A549 (cell line): Measurements from ENCODE around the gene FBXO15. TPM values are rescaled to one million over a fixed set of nuclear protein-coding genes. Genes with fewer than 3 reads are reported as not detected.

Source experiments
- ATAC-seq, 2 experiments: fragments of 200-7000 bp in 1 of 2; fragments of >200 bp in 1 of 2; cut with Nextera tagmentation in 1 of 2; cut with Tn5 transposase in 1 of 2; 3 replicates each; pipeline versions ENCODE4 v1.8.0 to v1.9.1; 2018 to 2020; ENCODE audit warnings: mild to moderate bottlenecking in 1 of 2, moderate library complexity in 1 of 2
- CTCF ChIA-PET: fragments of 300-600 bp; sonication (Branson Sonifier 250); formaldehyde crosslinking; extraction: SDS; loops from one replicate; lab custom pipeline; 2021; ENCODE audit warnings: antibody characterized with exemption, inconsistent platforms; lab: Yijun Ruan, JAX
- POLR2A ChIA-PET: fragments of 350-600 bp; formaldehyde crosslinking; extraction: SDS; loops from one replicate; lab custom pipeline; 2021; ENCODE audit warnings: antibody characterized with exemption, inconsistent platforms; lab: Yijun Ruan, JAX
- DNase-seq, 2 experiments: peaks; one replicate each; pipeline versions ENCODE4 v3.0.0 to v3.0.0-alpha.2; 2011 to 2016; ENCODE audit warnings: low read depth in 1 of 2, low spot score in 1 of 2
- FAIRE-seq: peaks from 2 replicates; lab custom pipeline; 2011; peaks lifted over from hg19 to GRCh38; lab: Jason Lieb, UNC
- H3K27ac ChIP-seq, 2 experiments: fragments of >200 bp; sonication (Bioruptor Twin); formaldehyde crosslinking; 3 replicates each; pipeline ENCODE4 v1.5.1; 2016 to 2017
- H3K4me1 ChIP-seq: fragments of >200 bp; sonication (Bioruptor Twin); formaldehyde crosslinking; 3 replicates; pipeline ENCODE4 v1.6.1; 2016
- H3K4me2 ChIP-seq: fragments of >200 bp; sonication (Bioruptor Twin); formaldehyde crosslinking; 3 replicates; pipeline ENCODE4 v1.6.1; 2016
- H3K4me3 ChIP-seq: fragments of >200 bp; sonication (Bioruptor Twin); formaldehyde crosslinking; 3 replicates; pipeline ENCODE4 v1.5.1; 2016
- H3K9me3 ChIP-seq: fragments of >200 bp; sonication (Bioruptor Twin); formaldehyde crosslinking; 3 replicates; pipeline ENCODE4 v1.6.1; 2016
- CHD2 ChIP-seq: fragments of 150-350 bp; IDR thresholded peaks from 2 replicates; pipeline ENCODE4 v1.6.1; 2014; ENCODE audit warnings: low read length; ENCODE audit not compliant: partially characterized antibody
- CTCF ChIP-seq: fragments of >200 bp; sonication (Bioruptor Twin); formaldehyde crosslinking; IDR thresholded peaks from 3 replicates; pipeline ENCODE4 v1.5.1; 2016
- EHMT2 ChIP-seq: fragments of 200-600 bp; sonication (generic); IDR thresholded peaks from 2 replicates; pipeline ENCODE4 v1.6.1; 2016; ENCODE audit warnings: antibody characterized with exemption, low read depth, mild to moderate bottlenecking, moderate library complexity
- GATA3 ChIP-seq: IDR thresholded peaks from 2 replicates; pipeline ENCODE4 v1.6.1; 2012; ENCODE audit warnings: borderline replicate concordance
- HOXB13 ChIP-seq: fragments of 250-450 bp; sonication (Bioruptor Pico); IDR thresholded peaks from 2 replicates; pipeline ENCODE4 v1.5.0; 2020; ENCODE audit warnings: low read depth, mild to moderate bottlenecking, moderate library complexity
- HOXB5 ChIP-seq: fragments of 250-450 bp; sonication (Bioruptor Pico); IDR thresholded peaks from 2 replicates; pipeline ENCODE4 v1.5.0; 2020; ENCODE audit warnings: mild to moderate bottlenecking, moderate library complexity
- JUNB ChIP-seq: fragments of >200 bp; sonication (Bioruptor Twin); formaldehyde crosslinking; IDR thresholded peaks from 2 replicates; pipeline ENCODE4 v1.6.1; 2016
- MYC ChIP-seq: IDR thresholded peaks from 2 replicates; pipeline ENCODE4 v1.6.1; 2012; ENCODE audit warnings: mild to moderate bottlenecking, inconsistent platforms, low read length, improper control_type of control experiment, borderline replicate concordance
- PHF8 ChIP-seq: fragments of 200-600 bp; sonication (generic); IDR thresholded peaks from 2 replicates; pipeline ENCODE4 v1.6.1; 2016; ENCODE audit warnings: low read depth, mild to moderate bottlenecking, antibody characterized with exemption, moderate library complexity, borderline replicate concordance
- POLR2A ChIP-seq: IDR thresholded peaks from 2 replicates; pipeline ENCODE4 v1.6.1; 2012; ENCODE audit warnings: mild to moderate bottlenecking, low read length
- POLR2AphosphoS2 ChIP-seq: conservative IDR thresholded peaks from 2 replicates; pipeline ENCODE4 v1.6.1; 2012; ENCODE audit warnings: low read length, improper control_type of control experiment, inconsistent platforms
- RCOR1 ChIP-seq: fragments of 150-350 bp; IDR thresholded peaks from 2 replicates; pipeline ENCODE4 v1.6.1; 2014; ENCODE audit warnings: antibody characterized with exemption, low read length, low read depth
- REST ChIP-seq: fragments of 200-600 bp; sonication (generic); IDR thresholded peaks from 2 replicates; pipeline ENCODE4 v1.6.1; 2016; ENCODE audit warnings: antibody characterized with exemption, mild to moderate bottlenecking, moderate library complexity
- SMC3 ChIP-seq: fragments of >200 bp; sonication (Bioruptor Twin); formaldehyde crosslinking; IDR thresholded peaks from 3 replicates; pipeline ENCODE4 v1.6.1; 2018; ENCODE audit warnings: inconsistent platforms
- TFCP2L1 ChIP-seq: fragments of 250-450 bp; sonication (Bioruptor Pico); IDR thresholded peaks from 2 replicates; pipeline ENCODE4 v1.5.0; 2021; ENCODE audit warnings: mild to moderate bottlenecking
- TP53 ChIP-seq: fragments of 250-450 bp; sonication (Bioruptor Pico); IDR thresholded peaks from 2 replicates; pipeline ENCODE4 v1.5.0; 2021; ENCODE audit warnings: mild to moderate bottlenecking, moderate library complexity
- ZC3H11A ChIP-seq: fragments of 450-650 bp; IDR thresholded peaks from 2 replicates; pipeline ENCODE4 v1.6.1; 2014; ENCODE audit warnings: antibody characterized with exemption, mild to moderate bottlenecking
- WGBS: methylation state at CpG from one replicate; pipeline ENCODE4 v1.1.6; 2017; ENCODE audit errors: missing lambda C conversion rate; 5-methylcytosine and 5-hydroxymethylcytosine counted together
- polyA plus RNA-seq, 4 experiments: library from polyadenylated mRNA; depleted of rRNA in 3 of 4; stranded (reverse); fragments of >200 nt; fragmentation: RNase III in 1 of 4; extraction: RNeasy Plus Mini Kit Qiagen cat#74134 plus additional on column Dnase treatment in 1 of 4; gene quantifications; 2 replicates in 3 of 4; 3 replicates in 1 of 4; pipeline ENCODE4 v1.2.3, GENCODE V29; 2011 to 2017
- TF ChIP-seq, protein P1 (sequence below): fragments of 250-450 bp; sonication (Bioruptor Pico); IDR thresholded peaks from 2 replicates; pipeline ENCODE4 v1.5.0; 2020; ENCODE audit warnings: low read depth, mild to moderate bottlenecking, moderate library complexity
- TF ChIP-seq, protein P2 (sequence below): fragments of 150-350 bp; IDR thresholded peaks from 2 replicates; pipeline ENCODE4 v1.6.1; 2014; ENCODE audit warnings: low read depth, mild to moderate bottlenecking, low read length
- TF ChIP-seq, protein P3 (sequence below): fragments of >200 bp; sonication (Bioruptor Twin); formaldehyde crosslinking; IDR thresholded peaks from 2 replicates; pipeline ENCODE4 v1.6.1; 2016
- TF ChIP-seq, protein P4 (sequence below): IDR thresholded peaks from 2 replicates; pipeline ENCODE4 v1.6.1; 2012

FBXO15 gene
- polyA plus RNA-seq, 2 of the 4 experiments (the other 2 are of a cell fraction), result 1.3 to 2.3 TPM

DNA sequence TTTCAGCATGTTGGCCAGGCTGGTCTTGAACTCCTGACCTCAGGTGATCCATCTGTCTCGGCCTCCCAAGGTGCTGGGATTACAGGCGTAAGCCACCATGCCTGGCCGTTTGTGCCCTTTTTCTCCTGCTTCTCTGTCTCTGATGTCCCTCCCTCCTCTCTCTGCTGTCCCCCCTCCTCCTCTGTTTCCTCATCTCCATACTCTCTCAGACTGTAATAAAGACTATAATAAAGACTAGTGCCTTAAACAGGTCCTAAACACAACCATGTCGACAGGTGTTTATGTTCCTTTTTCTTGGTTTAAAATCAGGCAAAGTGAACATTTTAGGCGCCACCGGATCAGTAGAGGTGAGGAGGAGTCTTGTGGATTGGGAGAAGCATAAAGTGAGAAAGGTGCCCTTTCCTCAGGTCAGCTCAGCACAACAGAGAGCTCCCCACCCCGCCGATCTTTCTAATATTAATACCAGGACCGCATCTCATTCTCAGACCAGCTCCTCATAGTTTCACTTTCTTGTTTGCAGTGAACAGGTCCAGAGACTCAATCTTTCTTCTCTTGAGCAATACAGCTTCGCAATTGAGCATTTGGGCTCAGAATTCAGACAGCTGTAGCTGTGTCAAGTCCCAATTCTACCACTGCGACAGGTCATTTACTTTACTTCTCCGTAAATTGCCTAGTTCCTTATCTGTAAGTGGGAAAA lies 24.4 kb upstream of the FBXO15 start (continued):
- TF ChIP-seq, protein P1, sequence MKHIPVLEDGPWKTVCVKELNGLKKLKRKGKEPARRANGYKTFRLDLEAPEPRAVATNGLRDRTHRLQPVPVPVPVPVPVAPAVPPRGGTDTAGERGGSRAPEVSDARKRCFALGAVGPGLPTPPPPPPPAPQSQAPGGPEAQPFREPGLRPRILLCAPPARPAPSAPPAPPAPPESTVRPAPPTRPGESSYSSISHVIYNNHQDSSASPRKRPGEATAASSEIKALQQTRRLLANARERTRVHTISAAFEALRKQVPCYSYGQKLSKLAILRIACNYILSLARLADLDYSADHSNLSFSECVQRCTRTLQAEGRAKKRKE, result no peak
- no peak for TF ChIP-seq MYC

DNA sequence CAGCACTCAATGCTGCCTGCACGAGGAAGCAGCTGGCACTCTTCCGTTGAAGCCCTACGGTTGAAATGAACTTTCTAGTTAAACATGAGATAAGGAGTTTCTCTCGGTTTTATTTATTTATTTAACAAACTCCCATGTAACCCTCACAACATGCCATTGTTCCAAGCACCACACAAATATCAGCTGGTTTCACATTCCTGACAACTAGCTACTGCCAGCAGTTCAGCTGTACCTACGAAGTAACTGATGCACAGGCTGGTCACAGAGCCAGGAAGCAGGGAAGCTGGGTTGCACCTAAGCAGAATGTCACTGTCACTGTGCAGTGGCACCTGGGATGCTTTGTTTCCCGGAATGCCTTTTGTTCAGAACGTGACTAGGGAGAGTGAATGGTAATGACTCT lies 18.8 kb upstream of the FBXO15 start:
- ChIA-PET CTCF (interaction anchor here (0.6 kb wide), 1 partner anchor 165 kb away, joined by 3 read pairs; no protein-coding TSS in a partner anchor), POLR2A (no interaction called here)
- no peak overlapping the region for H3K4me3 ChIP-seq
- no peak for TF ChIP-seq REST
- TF ChIP-seq POLR2A, result no peak
- no peak for TF ChIP-seq HOXB13
- TF ChIP-seq PHF8, result no peak
- TF ChIP-seq POLR2AphosphoS2, result no peak
- no peak for TF ChIP-seq HOXB5 (CRISPR knock-in tag)
- TF ChIP-seq CTCF, result no peak
- TF ChIP-seq, protein P2, sequence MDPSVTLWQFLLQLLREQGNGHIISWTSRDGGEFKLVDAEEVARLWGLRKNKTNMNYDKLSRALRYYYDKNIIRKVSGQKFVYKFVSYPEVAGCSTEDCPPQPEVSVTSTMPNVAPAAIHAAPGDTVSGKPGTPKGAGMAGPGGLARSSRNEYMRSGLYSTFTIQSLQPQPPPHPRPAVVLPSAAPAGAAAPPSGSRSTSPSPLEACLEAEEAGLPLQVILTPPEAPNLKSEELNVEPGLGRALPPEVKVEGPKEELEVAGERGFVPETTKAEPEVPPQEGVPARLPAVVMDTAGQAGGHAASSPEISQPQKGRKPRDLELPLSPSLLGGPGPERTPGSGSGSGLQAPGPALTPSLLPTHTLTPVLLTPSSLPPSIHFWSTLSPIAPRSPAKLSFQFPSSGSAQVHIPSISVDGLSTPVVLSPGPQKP, result no peak
- no peak for TF ChIP-seq TP53
- TF ChIP-seq SMC3, result no peak
- no peak for TF ChIP-seq ZC3H11A
- TF ChIP-seq EHMT2, result no peak
- no peak for TF ChIP-seq MYC
- TF ChIP-seq RCOR1, result no peak
- TF ChIP-seq, protein P3, sequence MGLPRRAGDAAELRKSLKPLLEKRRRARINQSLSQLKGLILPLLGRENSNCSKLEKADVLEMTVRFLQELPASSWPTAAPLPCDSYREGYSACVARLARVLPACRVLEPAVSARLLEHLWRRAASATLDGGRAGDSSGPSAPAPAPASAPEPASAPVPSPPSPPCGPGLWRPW, result no peak
- no peak for TF ChIP-seq GATA3
- TF ChIP-seq, protein P4, sequence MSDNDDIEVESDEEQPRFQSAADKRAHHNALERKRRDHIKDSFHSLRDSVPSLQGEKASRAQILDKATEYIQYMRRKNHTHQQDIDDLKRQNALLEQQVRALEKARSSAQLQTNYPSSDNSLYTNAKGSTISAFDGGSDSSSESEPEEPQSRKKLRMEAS, result no peak
- no peak for TF ChIP-seq JUNB
- no peak for TF ChIP-seq TFCP2L1 (CRISPR knock-in tag)
- no peak for TF ChIP-seq CHD2
- H3K27ac ChIP-seq, result no peak overlapping the region
- H3K9me3 ChIP-seq, result no peaks in the 10 kb centered on the region
- no peak overlapping the region for H3K4me2 ChIP-seq
- no peak for ATAC-seq
- H3K4me1 ChIP-seq, result no peaks in the 10 kb centered on the region
- 48% methylated on average over 7 of the region's 7 CpGs for WGBS
- no peak for FAIRE-seq
- no peak for DNase-seq
